ENCODE measurements around the gene TBC1D22A.
"Not testable (repeated sequence)": the region's sequence is repeated elsewhere in the genome, so short reads cannot be mapped to it uniquely, and the experiment has no call there.

TBC1D22A gene

GRCh38 chr22:47102081-47102480 lies 339.6 kb downstream of the TBC1D22A start:
- DNase-seq (ENCODE audit: low read depth in 2 of 2), result no peak

- DNase-seq (ENCODE audit: low read depth in 2 of 2), result no peak
Measured at GRCh38 chr22:47102648-47103047, 340.2 kb downstream of the TBC1D22A start.

- no peak for DNase-seq (ENCODE audit: low read depth in 2 of 2)
Measured at GRCh38 chr22:47105085-47105484, 342.6 kb downstream of the TBC1D22A start.

- DNase-seq (ENCODE audit: low read depth in 2 of 2), result no peak
Measured at GRCh38 chr22:47106806-47107205, 344.4 kb downstream of the TBC1D22A start.

GRCh38 chr22:47107431-47107830 lies 345.0 kb downstream of the TBC1D22A start:
- no peak for DNase-seq (ENCODE audit: low read depth in 2 of 2)

GRCh38 chr22:47110817-47111443 lies 348.5 kb downstream of the TBC1D22A start:
- DNase-seq (ENCODE audit: low read depth in 2 of 2), result no peak

- DNase-seq (ENCODE audit: low read depth in 2 of 2), result no peak
Measured at GRCh38 chr22:47111626-47112581, 349.5 kb downstream of the TBC1D22A start.

- no peak for DNase-seq (ENCODE audit: low read depth in 2 of 2)
Measured at GRCh38 chr22:47112582-47112965, 350.1 kb downstream of the TBC1D22A start.

GRCh38 chr22:47112994-47113852 lies 350.8 kb downstream of the TBC1D22A start:
- DNase-seq (ENCODE audit: low read depth in 2 of 2), result no peak

GRCh38 chr22:47113853-47114415 lies 351.5 kb downstream of the TBC1D22A start:
- no peak for DNase-seq (ENCODE audit: low read depth in 2 of 2)

- DNase-seq (ENCODE audit: low read depth in 2 of 2), result no peak
Measured at GRCh38 chr22:47114813-47115517, 352.5 kb downstream of the TBC1D22A start.

GRCh38 chr22:47115518-47115890 lies 353.1 kb downstream of the TBC1D22A start:
- no peak for DNase-seq (ENCODE audit: low read depth in 2 of 2)

GRCh38 chr22:47115921-47116320 lies 353.5 kb downstream of the TBC1D22A start:
- DNase-seq (ENCODE audit: low read depth in 2 of 2), result no peak

- no peak for DNase-seq (ENCODE audit: low read depth in 2 of 2)
Measured at GRCh38 chr22:47116426-47117341, 354.2 kb downstream of the TBC1D22A start.

GRCh38 chr22:47117442-47117841 lies 355.0 kb downstream of the TBC1D22A start:
- DNase-seq (ENCODE audit: low read depth in 2 of 2), result not testable (repeated sequence)

GRCh38 chr22:47119181-47119580 lies 356.7 kb downstream of the TBC1D22A start:
- DNase-seq (ENCODE audit: low read depth in 2 of 2), result no peak

GRCh38 chr22:47120399-47120798 lies 357.9 kb downstream of the TBC1D22A start:
- DNase-seq (ENCODE audit: low read depth in 2 of 2), result no peak

- no peak for DNase-seq (ENCODE audit: low read depth in 2 of 2)
Measured at GRCh38 chr22:47121791-47122190, 359.3 kb downstream of the TBC1D22A start.

GRCh38 chr22:47122441-47123000 lies 360.1 kb downstream of the TBC1D22A start:
- no peak for DNase-seq (ENCODE audit: low read depth in 2 of 2)

Data from stimulated activated CD8-positive, alpha-beta memory T cell treated with anti-CD3 and anti-CD28 coated beads, Interleukin-15, amount 100 ng/mL, for 4 hours (primary cell).